ENCODE measurements around the gene YTHDC1.
"Not testable (repeated sequence)": the region's sequence is repeated elsewhere in the genome, so short reads cannot be mapped to it uniquely, and the experiment has no call there.

YTHDC1 gene

GRCh38 chr4:68283714-68284113, 66.2 kb downstream of the YTHDC1 start:
- no peak for DNase-seq

- no peak for DNase-seq
Measured at GRCh38 chr4:68283095-68283494, 66.8 kb downstream of the YTHDC1 start.

GRCh38 chr4:68281796-68282740, 67.8 kb downstream of the YTHDC1 start:
- DNase-seq: not testable (repeated sequence)

GRCh38 chr4:68278029-68278428, 71.9 kb downstream of the YTHDC1 start:
- DNase-seq: no peak

- DNase-seq: no peak
Measured at GRCh38 chr4:68277627-68278026, 72.3 kb downstream of the YTHDC1 start.

GRCh38 chr4:68272860-68273259, 77.0 kb downstream of the YTHDC1 start:
- DNase-seq: no peak

GRCh38 chr4:68272380-68272779, 77.5 kb downstream of the YTHDC1 start:
- no peak for DNase-seq

- peak; percentile 8 for DNase-seq
Measured at GRCh38 chr4:68271851-68272357, 78.0 kb downstream of the YTHDC1 start.

GRCh38 chr4:68267433-68267944, 82.4 kb downstream of the YTHDC1 start:
- DNase-seq: no peak

GRCh38 chr4:68264875-68265565, 84.9 kb downstream of the YTHDC1 start:
- no peak for DNase-seq
